HepG2 (cell line): ENCODE results near the gene PPME1. TPM values are rescaled to one million over a fixed set of nuclear protein-coding genes. Genes with fewer than 3 reads are reported as not detected.

Source experiments
- ATAC-seq: fragments of 200-7000 bp; cut with Tn5 transposase; 3 replicates; pipeline ENCODE4 v1.9.1; 2020; ENCODE audit warnings: mild to moderate bottlenecking, moderate library complexity
- BruUV-seq: library from RNA; stranded (reverse); fragments of 400-500 nt; replicated peaks from 2 replicates; lab custom pipeline; 2021; lab: Mats Ljungman, UMichigan
- CTCF ChIA-PET: fragments of 300-600 bp; formaldehyde crosslinking; extraction: SDS; loops from one replicate; lab custom pipeline; 2021; ENCODE audit warnings: low total read pairs, inconsistent platforms, low intra/inter-chr PET ratio; lab: Yijun Ruan, JAX
- POLR2A ChIA-PET: fragments of 350-600 bp; sonication (Branson Sonifier 250); formaldehyde crosslinking; loops from one replicate; lab custom pipeline; 2020; ENCODE audit warnings: antibody characterized with exemption, inconsistent platforms; lab: Yijun Ruan, JAX
- DNase-seq: peaks from one replicate; pipeline ENCODE4 v3.0.0-alpha.2; 2015; ENCODE audit warnings: low spot score
- FAIRE-seq: peaks from 3 replicates; lab custom pipeline; 2011; peaks lifted over from hg19 to GRCh38; lab: Jason Lieb, UNC
- H2AFZ ChIP-seq: one replicate; pipeline ENCODE4 v1.6.1; 2011; ENCODE audit warnings: low read length, inconsistent platforms
- H3K27ac ChIP-seq: fragments of 300-600 bp; 3 replicates; pipeline ENCODE4 v1.8.0; 2011; ENCODE audit warnings: mixed run types, mild to moderate bottlenecking, mixed read lengths, low read length, inconsistent platforms; ENCODE audit not compliant: insufficient read depth; ENCODE audit errors: extremely low read length
- H3K27me3 ChIP-seq, 2 experiments: fragments of 200-600 bp in 1 of 2; 2 replicates in 1 of 2; 3 replicates in 1 of 2; pipeline versions ENCODE4 v1.6.0 to v1.8.0; 2011; ENCODE audit warnings: low read length in 2 of 2, mild to moderate bottlenecking in 2 of 2, moderate library complexity in 2 of 2, inconsistent platforms in 1 of 2; ENCODE audit not compliant: insufficient read depth in 2 of 2, control insufficient read depth in 1 of 2
- H3K36me3 ChIP-seq, 2 experiments: fragments of 200-600 bp in 1 of 2; replicated peaks in 1 of 2; 2 replicates in 1 of 2; 3 replicates in 1 of 2; pipeline versions ENCODE4 v1.5.1 to v1.8.0; 2011; ENCODE audit warnings: low read length in 2 of 2, inconsistent platforms in 1 of 2; ENCODE audit not compliant: insufficient read depth in 2 of 2, control insufficient read depth in 1 of 2
- H3K4me1 ChIP-seq: 2 replicates; pipeline ENCODE4 v1.5.1; 2012; ENCODE audit warnings: low read length, inconsistent platforms; ENCODE audit not compliant: insufficient read depth
- H3K4me2 ChIP-seq: 2 replicates; pipeline ENCODE4 v1.6.0; 2011; ENCODE audit warnings: low read depth, low read length, inconsistent platforms
- H3K4me3 ChIP-seq, 3 experiments: fragments of 200-600 bp in 1 of 3; sonication (generic), shearing (Covaris generic) in 1 of 3; replicated peaks in 1 of 3; 2 replicates each; pipeline ENCODE4 v1.5.1; 2011 to 2016; ENCODE audit warnings: low read length in 3 of 3, inconsistent platforms in 2 of 3, low read depth in 2 of 3, mild to moderate bottlenecking in 2 of 3, control low read depth in 1 of 3, mixed read lengths in 1 of 3; ENCODE audit not compliant: insufficient read depth in 1 of 3
- H3K79me2 ChIP-seq: one replicate; pipeline ENCODE4 v1.6.1; 2011; ENCODE audit warnings: low read length, inconsistent platforms; ENCODE audit not compliant: insufficient read depth
- H3K9ac ChIP-seq: 2 replicates; pipeline ENCODE4 v1.6.0; 2011; ENCODE audit warnings: mild to moderate bottlenecking, low read depth, low read length, inconsistent platforms; ENCODE audit not compliant: insufficient read depth
- H3K9me3 ChIP-seq: 2 replicates; pipeline ENCODE4 v1.5.1; 2012; ENCODE audit warnings: mild to moderate bottlenecking, low read length
- H4K20me1 ChIP-seq: 2 replicates; pipeline ENCODE4 v1.6.0; 2011; ENCODE audit warnings: inconsistent platforms, mild to moderate bottlenecking, low read length, moderate library complexity; ENCODE audit not compliant: insufficient read depth
- CCDC6 ChIP-seq: sonication (generic); formaldehyde crosslinking; IDR thresholded peaks from 2 replicates; pipeline ENCODE4 v1.8.1; 2022; ENCODE audit warnings: mild to moderate bottlenecking, missing genetic modification reagents, moderate library complexity
- DNMT1 ChIP-seq: sonication (generic); formaldehyde crosslinking; IDR thresholded peaks from 2 replicates; pipeline ENCODE4 v1.5.1; 2020; ENCODE audit warnings: mild to moderate bottlenecking, missing genetic modification reagents
- DZIP1 ChIP-seq: sonication (generic); formaldehyde crosslinking; IDR thresholded peaks from 2 replicates; pipeline ENCODE4 v1.5.0; 2020; ENCODE audit warnings: mild to moderate bottlenecking, missing genetic modification reagents
- E2F1 ChIP-seq: sonication (generic); formaldehyde crosslinking; IDR thresholded peaks from 2 replicates; pipeline ENCODE4 v1.5.0; 2020; ENCODE audit warnings: missing genetic modification reagents
- FOXO1 ChIP-seq: sonication (generic); formaldehyde crosslinking; IDR thresholded peaks from 2 replicates; pipeline ENCODE4 v1.4.0; 2020; ENCODE audit warnings: missing genetic modification reagents
- GABPA ChIP-seq, 2 experiments: IDR thresholded peaks; 2 replicates each; pipeline ENCODE4 v1.6.1; 2011 to 2016; ENCODE audit warnings: low read depth in 2 of 2, low read length in 1 of 2, missing biosample characterization in 1 of 2, missing genetic modification characterization in 1 of 2
- GRHL1 ChIP-seq: sonication (generic); formaldehyde crosslinking; conservative IDR thresholded peaks from 2 replicates; pipeline ENCODE4 v1.8.0; 2022; ENCODE audit warnings: missing genetic modification reagents
- KDM2A ChIP-seq: sonication (generic); formaldehyde crosslinking; IDR thresholded peaks from 2 replicates; pipeline ENCODE4 v1.4.0; 2020; ENCODE audit warnings: low read depth, missing genetic modification reagents, borderline replicate concordance
- MYPOP ChIP-seq: sonication (generic); formaldehyde crosslinking; IDR thresholded peaks from 2 replicates; pipeline ENCODE4 v1.8.1; 2023; ENCODE audit warnings: mild to moderate bottlenecking, moderate library complexity, missing genetic modification reagents
- SIX1 ChIP-seq: sonication (generic); formaldehyde crosslinking; IDR thresholded peaks from 2 replicates; pipeline ENCODE4 v1.4.0; 2020; ENCODE audit warnings: missing genetic modification reagents, borderline replicate concordance
- SKI ChIP-seq: fragments of 450-650 bp; IDR thresholded peaks from one replicate; pipeline ENCODE4 v1.6.1; 2018; ENCODE audit warnings: mild to moderate bottlenecking; ENCODE audit not compliant: partially characterized antibody
- SYNCRIP ChIP-seq: fragments of 200-400 bp; formaldehyde crosslinking; IDR thresholded peaks from 2 replicates; pipeline ENCODE4 v1.6.1; 2018; ENCODE audit warnings: mild to moderate bottlenecking, low read depth, low read length; ENCODE audit not compliant: insufficient read depth
- ZNF326 ChIP-seq: sonication (generic); formaldehyde crosslinking; IDR thresholded peaks from 2 replicates; pipeline ENCODE4 v1.4.0; 2020; ENCODE audit warnings: missing genetic modification reagents, borderline replicate concordance
- ZNF33A ChIP-seq: sonication (generic); formaldehyde crosslinking; IDR thresholded peaks from 2 replicates; pipeline ENCODE4 v1.5.1; 2020; ENCODE audit warnings: missing genetic modification reagents, mild to moderate bottlenecking, moderate library complexity, borderline replicate concordance
- ZNF816 ChIP-seq: sonication (generic); formaldehyde crosslinking; IDR thresholded peaks from 2 replicates; pipeline ENCODE4 v1.8.0; 2022; ENCODE audit warnings: missing genetic modification reagents, mild to moderate bottlenecking, borderline replicate concordance
- ZNF879 ChIP-seq: sonication (generic); formaldehyde crosslinking; IDR thresholded peaks from 2 replicates; pipeline ENCODE4 v1.8.1; 2023; ENCODE audit warnings: missing genetic modification reagents
- WGBS: methylation state at CpG from one replicate; pipeline ENCODE4 v1.1.6; 2017; ENCODE audit warnings: low lambda C conversion rate; 5-methylcytosine and 5-hydroxymethylcytosine counted together
- in situ Hi-C: cut with HindIII; loops from 2 replicates; pipeline ENCODE4 v1.10.0; 2017; ENCODE audit warnings: low pct_unique_long_range_greater_than_20kb; ENCODE audit not compliant: extremely low pct_ligation_motif_present
- intact Hi-C: fragments of 100-400 bp; cut with micrococcal nuclease; formaldehyde crosslinking; loops from one replicate; pipeline ENCODE4 v1.10.0; 2022; ENCODE audit not compliant: unreplicated experiment
- polyA plus RNA-seq, 8 experiments: library from polyadenylated mRNA; depleted of rRNA in 3 of 8; stranded (reverse) in 7 of 8; unstranded in 1 of 8; fragments of >200 nt; fragmentation: Illumina TruSeq in 4 of 8; extraction: Trizol in 4 of 8; gene quantifications; 2 replicates each; pipeline versions ENCODE4 v1.2.1 to v1.2.3, GENCODE V29; 2011 to 2016; ENCODE audit warnings: low read depth in 4 of 8, missing spikeins in 1 of 8, mixed read lengths in 1 of 8; ENCODE audit not compliant: insufficient read depth in 1 of 8
- total RNA-seq, 5 experiments: library from RNA; depleted of rRNA; stranded (reverse); fragments of >200 nt; fragmentation: Illumina TruSeq; extraction: Trizol; gene quantifications; 2 replicates each; pipeline ENCODE4 v1.2.3, GENCODE V29; 2016; ENCODE audit warnings: low read depth in 1 of 5

Gene PPME1
- total and polyA plus RNA-seq, 2 of the 13 experiments (the other 11 are each of a cell fraction or from before 2014, with no cell fraction given), result 31.3 to 56.0 TPM

DNA sequence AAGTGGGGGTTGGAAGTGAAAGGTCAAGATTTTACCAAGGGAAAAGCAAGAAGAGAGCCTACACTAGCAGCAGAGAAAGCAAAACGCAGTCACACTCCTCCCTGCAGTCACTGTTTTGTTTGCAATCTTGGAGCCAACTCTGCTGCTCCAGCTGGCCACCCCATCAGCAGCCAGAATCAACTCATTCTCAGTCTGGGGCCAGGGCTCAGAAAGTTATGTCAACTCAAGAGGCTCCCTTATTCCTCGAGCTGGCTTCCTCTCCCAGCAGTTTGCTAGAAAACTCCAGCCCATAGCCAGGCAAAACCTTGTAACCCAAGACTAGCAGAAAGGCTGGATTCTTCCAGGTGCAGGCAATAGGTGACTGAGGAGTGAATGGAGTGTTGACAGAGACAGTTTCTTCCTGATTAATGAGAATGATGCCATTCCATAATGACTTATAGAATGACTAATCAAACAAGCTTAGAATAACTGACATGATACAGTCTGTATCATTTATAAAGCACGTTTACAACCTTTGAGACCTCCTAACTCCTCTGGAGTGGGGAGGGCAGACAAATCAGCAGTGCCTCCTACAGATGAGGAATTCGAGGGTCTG is 87.0 kb downstream of the PPME1 start:
- ChIA-PET CTCF (no interaction called here), POLR2A (no interaction called here)
- in situ Hi-C loops (loop anchor here (10.0 kb wide), 1 partner anchor 197 kb away; no protein-coding TSS in a partner anchor), intact Hi-C loops (loop anchor here (5.0 kb wide), 1 partner anchor 64 kb away; no protein-coding TSS in a partner anchor)
- 40% methylated on average over 4 of the region's 4 CpGs for WGBS
- H2AFZ ChIP-seq, result no peak overlapping the region
- no peak overlapping the region for H3K27ac ChIP-seq
- no peaks in the 10 kb centered on the region; a peak in 1 of 5 replicates for H3K27me3 ChIP-seq
- H3K79me2 ChIP-seq, result no peaks in the 10 kb centered on the region
- H4K20me1 ChIP-seq, result no peaks in the 10 kb centered on the region
- H3K36me3 ChIP-seq, result peaks cover 1 to 14% of the 10 kb centered on the region in 2 experiments; a peak in 3 of 5 replicates
- H3K4me3 ChIP-seq, result no peak overlapping the region
- H3K4me2 ChIP-seq, result no peak overlapping the region
- ATAC-seq (no peak), FAIRE-seq (no peak), DNase-seq (no peak)
- H3K9me3 ChIP-seq, result no peaks in the 10 kb centered on the region
- TF ChIP-seq GABPA (IDR thresholded peaks at IDR 0.05; ENCODE audit: low read depth, low read length) (no peak), GABPA (CRISPR knock-in tag; IDR thresholded peaks at IDR 0.05; ENCODE audit: low read depth) (no peak), MYPOP (CRISPR knock-in tag) (no peak), GRHL1 (no peak), ZNF816 (no peak), KDM2A (CRISPR knock-in tag) (no peak), SYNCRIP (no peak), ZNF33A (CRISPR knock-in tag) (no peak), CCDC6 (CRISPR knock-in tag) (no peak), SKI (no peak), SIX1 (no peak), E2F1 (CRISPR knock-in tag) (no peak), DNMT1 (no peak), ZNF879 (CRISPR knock-in tag) (no peak), ZNF326 (CRISPR knock-in tag) (no peak), DZIP1 (CRISPR knock-in tag) (no peak), FOXO1 (CRISPR knock-in tag) (no peak)
- no TSS peak for BruUV-seq
- no peak overlapping the region for H3K9ac ChIP-seq
- peaks cover 8% of the 10 kb centered on the region; the same call in 1 of the 2 replicates for H3K4me1 ChIP-seq
